GM18907 (cell line): ENCODE measurements around the gene MVK.

Source experiments
- ATAC-seq: cut with Tn5 transposase; IDR thresholded peaks from one replicate; pipeline ENCODE4 v1.9.1; 2021; ENCODE audit warnings: mild to moderate bottlenecking, moderate library complexity; ENCODE audit not compliant: unreplicated experiment

The MVK gene

DNA sequence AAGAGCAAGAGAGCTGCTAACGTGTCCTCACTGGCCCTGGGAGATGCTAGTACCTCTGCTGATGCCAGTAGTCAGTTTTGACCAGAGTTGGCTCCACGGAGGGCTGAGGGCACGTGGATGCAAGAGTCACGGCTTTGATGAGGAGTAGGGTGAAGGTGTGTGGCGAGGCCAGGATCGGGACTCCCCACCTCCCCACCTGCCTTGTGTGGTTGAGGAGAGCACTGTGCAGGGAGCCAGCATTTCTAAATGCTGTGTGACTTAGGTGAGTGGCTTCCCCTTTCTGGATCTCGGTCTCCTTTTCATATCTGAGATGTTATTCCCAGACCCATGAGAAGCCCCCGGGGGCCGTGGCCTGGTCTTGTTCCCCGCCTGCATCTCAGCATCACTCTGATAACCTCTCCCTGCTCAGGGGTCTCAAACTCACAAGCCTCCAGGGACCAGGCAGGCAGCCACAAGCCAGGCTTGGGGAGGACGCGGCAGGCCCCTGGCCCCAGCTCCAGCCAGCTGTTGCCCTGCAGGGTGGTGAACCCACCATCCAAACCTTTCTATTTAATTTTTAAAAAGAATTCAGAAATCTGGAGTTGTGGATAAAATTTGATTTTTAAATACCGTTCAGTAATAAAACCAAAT, 32.1 kb downstream of the MVK start:
- ATAC-seq, result no peak

GRCh38 chr12:109606320-109607028, 32.9 kb downstream of the MVK start:
- no peak for ATAC-seq

DNA sequence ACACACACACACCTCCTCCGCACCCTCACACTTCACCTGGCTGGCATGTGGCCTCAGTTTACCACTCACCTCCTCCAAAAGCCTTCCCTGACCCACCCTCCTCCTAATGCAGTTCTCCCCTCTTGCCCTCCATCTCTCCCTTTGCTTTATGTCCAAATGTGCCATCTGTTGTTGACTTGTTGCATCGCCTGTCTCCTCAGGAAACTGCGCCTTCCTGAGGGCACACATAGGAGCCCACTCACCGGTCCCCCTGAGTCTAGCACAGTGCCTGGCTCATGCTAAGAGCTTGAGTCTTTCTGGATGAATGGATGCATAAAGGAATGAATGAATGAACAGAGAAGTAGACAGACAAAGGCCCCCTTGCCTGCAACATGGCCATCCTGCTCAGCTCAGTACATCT, 34.0 kb downstream of the MVK start:
- ATAC-seq, result no peak

GRCh38 chr12:109608270-109608669, 34.7 kb downstream of the MVK start:
- ATAC-seq, result no peak

DNA sequence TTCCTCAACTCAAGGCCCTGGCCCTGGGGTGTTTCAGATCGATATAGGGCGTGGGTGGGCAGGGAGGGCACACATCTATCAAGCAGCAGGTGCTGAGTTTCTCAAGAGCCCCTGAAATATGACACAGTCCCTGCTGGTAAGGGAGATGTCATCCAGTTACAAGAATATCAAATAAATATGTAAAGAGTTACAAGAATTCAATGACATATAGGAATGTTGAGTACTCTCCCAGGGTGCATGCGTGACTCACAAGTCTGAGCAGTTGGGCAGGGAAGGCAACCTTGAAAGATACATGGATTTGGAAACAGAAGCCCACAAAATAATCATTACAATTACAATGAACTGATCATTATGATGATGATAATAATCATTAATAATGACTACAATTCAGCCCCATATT, 35.2 kb downstream of the MVK start:
- ATAC-seq, result no peak

DNA sequence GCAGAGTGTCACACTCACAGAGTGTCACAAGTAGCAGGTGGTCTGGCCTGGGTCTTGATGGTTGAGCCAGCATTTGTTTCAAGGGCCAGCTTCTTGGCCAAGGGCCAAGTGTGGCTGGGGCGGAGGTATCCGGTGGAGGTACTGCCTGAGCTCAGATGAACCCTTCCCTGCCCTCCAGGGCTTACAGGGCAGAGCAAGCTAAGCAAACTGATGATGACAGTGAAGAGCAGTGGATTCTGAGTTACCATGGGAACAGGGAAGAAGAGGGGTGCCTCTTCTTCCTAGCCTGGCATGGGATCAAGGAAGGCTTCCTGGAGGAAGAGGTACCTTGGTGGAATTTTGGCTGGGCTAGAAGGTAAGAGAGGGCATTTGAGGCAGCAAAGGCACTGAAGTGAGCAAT, 35.7 kb downstream of the MVK start:
- ATAC-seq, result no peak

GRCh38 chr12:109610523-109610922, 36.9 kb downstream of the MVK start:
- no peak for ATAC-seq

DNA sequence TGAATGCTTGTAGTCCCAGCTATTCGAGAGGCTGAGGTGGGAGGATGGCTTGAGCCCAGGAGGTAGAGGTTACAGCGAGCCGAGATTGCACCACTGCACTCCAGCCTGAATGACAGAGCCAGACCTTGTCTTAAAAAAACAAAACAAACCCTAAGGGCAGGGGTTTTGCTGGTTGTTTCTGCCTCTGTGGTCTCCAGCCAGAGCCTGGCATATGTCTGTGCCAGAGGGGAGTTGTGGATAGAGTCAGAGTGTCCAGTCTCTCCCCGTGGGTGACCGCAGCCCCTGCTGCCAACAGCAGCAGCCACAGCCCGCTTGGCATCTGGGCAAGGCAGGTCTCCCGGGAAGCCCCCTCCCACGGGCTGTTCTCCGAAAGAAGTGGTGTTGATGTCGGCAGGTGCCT, 37.6 kb downstream of the MVK start:
- ATAC-seq, result no peak

DNA sequence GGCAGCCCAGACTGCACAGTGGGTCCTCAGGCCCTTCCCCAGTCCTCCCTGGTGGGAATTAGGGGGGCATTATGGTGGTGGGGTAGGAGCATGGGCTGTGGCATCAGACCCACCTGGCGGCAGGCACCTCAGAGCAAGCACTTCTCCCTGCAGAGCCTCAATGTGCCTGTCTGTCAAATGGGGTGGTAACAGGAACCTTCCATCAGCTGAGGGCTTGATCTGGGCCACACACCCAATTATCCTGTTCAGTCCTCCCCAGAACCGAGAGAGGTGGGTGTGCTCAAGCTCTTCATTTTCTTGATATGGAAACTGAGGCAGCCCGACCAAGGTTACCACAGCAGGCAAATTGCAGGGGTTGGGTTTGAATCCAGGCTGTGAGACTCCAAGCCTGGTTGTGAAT, 38.4 kb downstream of the MVK start:
- ATAC-seq, result no peak

DNA sequence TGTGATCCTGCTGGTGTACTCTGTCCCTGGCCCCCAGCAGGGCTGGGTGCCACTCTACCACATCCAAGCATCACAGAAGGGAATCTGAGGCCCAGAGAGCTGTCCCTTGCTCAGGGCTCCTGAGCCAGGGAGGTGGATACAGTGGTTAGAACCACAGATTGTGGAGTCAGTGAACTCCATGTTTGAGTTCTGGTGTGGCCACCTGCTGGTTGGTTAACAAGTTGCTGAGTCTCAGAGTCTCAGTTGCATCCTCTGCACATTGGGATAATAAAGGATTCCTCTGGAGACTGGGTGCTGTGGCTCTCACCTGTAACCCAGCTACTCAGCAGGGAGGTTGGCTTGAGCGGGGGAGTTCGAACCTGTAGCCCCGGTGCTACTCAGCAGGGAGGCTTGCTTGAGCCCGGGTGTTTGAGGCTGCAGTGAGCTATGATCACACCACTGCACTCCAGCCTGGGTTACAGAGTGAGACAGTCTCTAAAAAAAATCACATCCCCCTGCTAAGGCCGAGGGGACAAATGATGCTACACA, 39.4 kb downstream of the MVK start:
- no peak for ATAC-seq

DNA sequence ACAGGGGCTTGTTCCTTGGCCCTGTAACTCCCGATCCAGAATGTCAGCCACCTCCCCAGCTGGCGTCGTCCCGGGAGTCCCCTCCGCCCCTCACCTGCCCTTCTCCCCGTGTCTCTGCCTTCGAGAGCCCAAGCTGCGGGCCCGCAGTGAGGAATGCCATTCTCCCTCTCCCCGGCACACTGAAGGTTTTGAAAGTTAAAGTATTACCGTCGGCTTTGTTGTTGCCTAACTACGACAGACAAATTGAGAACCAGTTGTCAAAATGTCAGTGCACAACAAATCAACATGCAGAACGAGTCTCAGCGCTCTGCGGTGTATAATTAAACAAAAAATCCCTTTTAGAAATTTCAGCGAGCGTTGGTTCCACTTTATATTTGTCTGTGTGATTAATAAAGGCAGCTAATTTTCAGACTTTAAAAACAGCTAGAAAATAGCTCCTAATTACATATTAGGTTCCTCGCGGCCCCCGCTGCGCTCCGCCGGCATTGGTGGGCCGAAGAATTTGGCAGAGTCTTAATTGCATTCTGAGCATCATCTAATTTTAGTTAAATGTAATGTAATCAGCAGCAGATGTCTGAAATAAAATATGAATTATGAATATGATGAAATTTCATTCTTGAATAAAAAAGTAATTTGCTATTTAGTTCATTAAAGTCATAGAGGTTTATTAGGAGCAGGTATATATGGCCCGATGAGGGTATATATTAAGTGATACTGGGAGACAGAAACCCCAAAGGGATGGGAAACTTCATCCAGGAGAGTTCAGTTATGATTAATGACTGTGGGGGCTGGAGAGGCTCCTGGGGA, 40.3 kb downstream of the MVK start:
- no peak for ATAC-seq

GRCh38 chr12:109615556-109616229, 42.1 kb downstream of the MVK start:
- ATAC-seq, result no peak

GRCh38 chr12:109617491-109617890, 43.9 kb downstream of the MVK start:
- no peak for ATAC-seq

DNA sequence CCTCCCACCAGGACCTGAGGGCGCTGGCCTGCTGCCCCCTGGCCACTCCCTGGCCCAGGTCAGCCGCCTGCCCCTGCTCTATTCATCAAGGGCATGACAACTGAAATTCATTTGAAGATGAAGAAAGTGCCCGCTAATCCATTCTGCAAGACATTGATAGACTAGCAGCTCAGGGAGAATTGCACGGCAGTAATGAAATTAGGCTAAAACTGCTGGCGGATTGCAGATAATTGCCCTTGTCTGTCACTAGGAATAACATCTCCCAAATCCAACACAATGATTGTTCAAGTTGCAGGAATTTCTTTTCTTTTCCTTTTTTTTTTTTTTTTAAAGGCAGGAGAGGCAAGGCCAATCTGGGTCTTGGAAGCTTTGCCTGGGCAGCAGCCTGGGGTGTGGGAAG, 44.5 kb downstream of the MVK start:
- ATAC-seq, result no peak

DNA sequence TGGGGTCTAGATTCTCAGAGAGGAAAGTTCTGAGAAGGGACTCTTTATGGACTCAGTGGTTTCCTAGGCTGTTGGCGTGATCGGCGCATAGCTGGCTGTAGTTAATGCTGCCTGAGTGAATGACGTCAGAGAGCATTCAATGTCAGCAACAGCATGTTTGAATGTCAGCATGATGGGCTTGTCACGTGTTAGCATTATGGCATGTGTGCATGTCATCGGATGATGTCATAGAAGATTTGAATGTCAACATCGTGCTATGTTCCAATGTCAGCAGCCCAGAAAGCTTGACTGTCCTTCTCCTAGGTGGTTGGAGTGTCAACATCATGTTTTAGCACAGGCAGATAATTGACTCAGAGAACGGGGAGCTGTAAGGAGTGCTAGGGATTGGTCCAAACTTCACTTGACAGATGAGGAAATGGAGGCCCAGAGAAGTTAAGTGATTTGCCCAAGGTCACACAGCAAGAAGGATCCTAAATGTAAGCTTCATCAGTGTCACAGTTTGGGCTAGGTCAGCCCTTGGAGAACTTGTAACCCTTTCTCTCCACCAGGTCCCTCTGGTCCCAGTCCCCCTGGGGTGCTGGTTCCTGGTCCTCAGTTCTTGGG, 45.5 kb downstream of the MVK start:
- no peak for ATAC-seq

DNA sequence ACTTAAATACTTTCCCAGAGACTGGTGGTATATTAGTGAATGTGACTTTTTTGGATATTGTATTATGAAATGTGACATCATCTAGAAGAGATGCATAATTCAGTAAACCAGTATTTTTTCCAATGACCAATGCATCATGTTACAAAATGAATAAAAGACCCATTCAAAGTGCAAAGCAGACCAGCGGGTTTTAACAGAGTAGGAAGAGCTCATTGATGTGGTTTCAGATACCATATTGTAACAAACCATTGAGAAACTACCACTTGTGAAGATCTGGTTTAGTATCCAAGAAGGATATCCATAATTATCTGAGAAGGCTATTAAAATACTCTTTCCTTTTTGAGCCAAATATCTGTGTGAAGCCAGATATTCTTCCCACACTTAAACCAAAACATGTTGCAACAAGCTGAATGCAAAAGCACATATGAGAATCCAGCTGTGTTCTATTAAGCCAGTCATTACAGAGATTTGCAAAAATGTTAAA, 47.7 kb downstream of the MVK start:
- no peak for ATAC-seq

DNA sequence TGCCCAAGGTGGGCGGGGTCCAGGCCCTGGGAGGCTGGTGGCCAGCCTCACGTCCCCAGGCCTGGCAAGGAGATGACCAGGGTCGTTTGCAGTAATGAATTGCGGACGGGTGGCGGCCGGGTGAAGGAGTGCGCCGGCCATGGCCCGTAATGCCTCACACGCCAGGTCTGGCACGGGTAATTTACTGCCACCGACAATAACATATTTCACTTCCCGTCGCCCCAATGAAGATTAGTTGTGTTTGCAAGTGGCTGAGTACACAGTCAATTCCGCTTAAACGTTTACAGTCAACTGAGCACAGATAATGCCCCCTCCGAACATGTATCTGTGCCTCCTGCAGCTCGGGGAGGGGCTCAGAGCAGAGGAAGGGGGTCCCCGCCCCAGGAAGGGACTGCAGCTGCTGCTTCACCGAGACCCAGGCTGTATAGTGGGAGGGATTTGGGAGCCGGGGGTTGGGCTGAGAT, 48.3 kb downstream of the MVK start:
- ATAC-seq, result no peak

DNA sequence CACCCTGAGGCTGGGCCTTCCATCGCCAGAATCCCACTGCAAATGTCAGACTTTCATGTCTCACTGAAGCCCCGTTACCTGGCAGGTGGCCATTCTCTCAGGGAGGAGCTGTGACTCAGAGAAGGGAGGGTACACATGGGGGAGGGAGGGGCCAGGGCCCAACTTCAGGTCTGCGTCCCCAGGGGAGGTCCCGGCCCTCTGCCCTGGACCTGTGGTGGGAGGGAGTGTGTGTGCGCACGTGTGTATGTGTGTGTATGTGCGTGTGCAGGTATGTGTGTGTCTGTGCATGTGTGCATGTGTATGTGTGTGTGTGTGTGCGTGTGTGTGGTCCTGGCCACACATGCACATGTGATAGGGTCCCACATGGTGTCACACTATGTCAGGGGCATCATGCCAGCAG, 50.9 kb downstream of the MVK start:
- ATAC-seq, result no peak

- ATAC-seq, result no peak
Measured at GRCh38 chr12:109625131-109625559, 51.6 kb downstream of the MVK start.

DNA sequence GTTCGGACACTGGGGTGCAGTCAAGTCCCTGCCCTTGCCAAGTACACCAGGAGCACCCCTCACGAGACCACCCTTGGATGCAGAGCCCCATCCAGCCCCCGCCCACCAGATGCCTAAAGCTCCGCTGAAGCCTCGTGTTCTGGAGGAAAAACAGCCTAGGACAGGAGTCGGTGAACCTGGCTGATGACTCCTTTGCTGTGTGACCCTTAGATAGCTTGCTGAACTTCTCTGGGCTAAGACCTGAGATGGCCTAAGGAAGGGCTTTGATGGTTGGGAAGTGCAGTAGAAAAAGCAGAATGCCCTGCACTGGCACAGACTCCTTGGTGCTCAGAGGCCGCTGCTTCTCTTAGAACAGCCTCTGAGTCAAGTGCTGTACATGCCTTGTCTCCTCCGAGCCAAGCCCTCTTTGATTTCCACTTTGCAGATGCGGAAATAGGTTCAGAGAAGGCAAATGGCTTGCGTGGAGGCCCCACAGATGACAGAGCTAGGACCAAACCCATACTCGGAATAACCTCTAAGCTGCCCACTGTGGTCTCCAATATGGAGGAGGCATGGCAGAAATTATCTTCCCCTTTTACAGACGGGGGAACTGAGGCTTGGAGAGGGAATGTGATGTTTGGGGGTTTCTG, 52.3 kb downstream of the MVK start:
- no peak for ATAC-seq
